ENCODE results near the gene SLC26A9. TPM values are rescaled to one million over a fixed set of nuclear protein-coding genes. Genes with fewer than 3 reads are reported as not detected.

Gene SLC26A9, protein sequence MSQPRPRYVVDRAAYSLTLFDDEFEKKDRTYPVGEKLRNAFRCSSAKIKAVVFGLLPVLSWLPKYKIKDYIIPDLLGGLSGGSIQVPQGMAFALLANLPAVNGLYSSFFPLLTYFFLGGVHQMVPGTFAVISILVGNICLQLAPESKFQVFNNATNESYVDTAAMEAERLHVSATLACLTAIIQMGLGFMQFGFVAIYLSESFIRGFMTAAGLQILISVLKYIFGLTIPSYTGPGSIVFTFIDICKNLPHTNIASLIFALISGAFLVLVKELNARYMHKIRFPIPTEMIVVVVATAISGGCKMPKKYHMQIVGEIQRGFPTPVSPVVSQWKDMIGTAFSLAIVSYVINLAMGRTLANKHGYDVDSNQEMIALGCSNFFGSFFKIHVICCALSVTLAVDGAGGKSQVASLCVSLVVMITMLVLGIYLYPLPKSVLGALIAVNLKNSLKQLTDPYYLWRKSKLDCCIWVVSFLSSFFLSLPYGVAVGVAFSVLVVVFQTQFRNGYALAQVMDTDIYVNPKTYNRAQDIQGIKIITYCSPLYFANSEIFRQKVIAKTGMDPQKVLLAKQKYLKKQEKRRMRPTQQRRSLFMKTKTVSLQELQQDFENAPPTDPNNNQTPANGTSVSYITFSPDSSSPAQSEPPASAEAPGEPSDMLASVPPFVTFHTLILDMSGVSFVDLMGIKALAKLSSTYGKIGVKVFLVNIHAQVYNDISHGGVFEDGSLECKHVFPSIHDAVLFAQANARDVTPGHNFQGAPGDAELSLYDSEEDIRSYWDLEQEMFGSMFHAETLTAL
- total RNA-seq (not detected in 2 replicates), polyA plus RNA-seq (not detected in 2 replicates), polyA minus RNA-seq (not detected in 2 replicates)
- not detected for total RNA-seq (2013)

DNA sequence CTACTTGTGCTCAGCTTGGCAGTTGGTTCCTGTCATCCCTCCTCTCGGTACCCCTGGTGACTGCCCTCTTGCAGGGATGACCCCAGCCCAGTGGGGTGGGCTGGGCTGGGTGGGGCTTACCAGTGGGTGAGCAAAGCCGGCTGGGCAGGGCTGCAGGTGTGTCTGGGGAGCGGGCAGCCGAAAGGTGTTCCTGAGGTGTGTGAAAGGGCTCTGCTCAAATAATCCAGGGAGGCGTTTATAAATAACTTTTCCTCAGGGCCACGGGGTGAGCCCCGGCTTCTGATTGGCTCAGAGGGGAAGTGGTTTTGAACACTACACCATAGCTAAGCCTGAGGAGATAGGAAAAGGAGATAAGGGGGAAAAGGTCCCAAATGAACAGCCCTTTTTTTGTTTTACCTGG is at the start of gene SLC26A9:
TSS of gene SLC26A9 (minus strand) at position 212 of the 400 bp plus-strand sequence. CDS start 7,636 bp downstream, outside the sequence.
- no peak within 1 kb of the TSS for H3K4me3 Mint-ChIP-seq
- H2AFZ ChIP-seq (ENCODE audit: insufficient read depth, low read depth, low read length, poor library complexity, severe bottlenecking), result no peak within 1 kb of the TSS
- no peak within 1 kb of the TSS for H3K4me2 ChIP-seq (replicated peaks; ENCODE audit: low read depth, low read length, poor library complexity, severe bottlenecking)
- ChIA-PET POLR2A (no interaction called here), CTCF (interaction anchor here (0.6 to 1.8 kb wide), 4 partner anchors 23 to 457 kb away, joined by 3 to 6 read pairs (median 4); no protein-coding TSS in a partner anchor)
- H3K4me1 Mint-ChIP-seq, result no peaks in the 10 kb centered on the region
- ATAC-seq (ENCODE audit: low read depth), result no peak
- H3K9me3 Mint-ChIP-seq (ENCODE audit: insufficient read depth), result no peaks in the 10 kb centered on the region
- intact Hi-C loops (cut with micrococcal nuclease), result no loop called here
- H3K27me3 ChIP-seq (replicated peaks in 1 of 4; ENCODE audit: control extremely low read depth in 1 of 4, control insufficient read depth in 3 of 4, insufficient read depth in 4 of 4, low read length in 3 of 4), result peaks cover 0 to 10% (median 0%) of the 10 kb centered on the region in 4 experiments
- peaks cover 50% of the 10 kb centered on the region for H3K27me3 Mint-ChIP-seq
- H3K9me3 ChIP-seq (ENCODE audit: control extremely low read depth in 1 of 3, control insufficient read depth in 2 of 3, insufficient read depth in 1 of 3, low read length in 2 of 3), result no peaks in the 10 kb centered on the region
- DNase-seq, result no peak
- no peaks in the 10 kb centered on the region for H3K79me2 ChIP-seq (ENCODE audit: control insufficient read depth, insufficient read depth, low read length)
- 56% methylated on average over 5 of the region's 7 CpGs for WGBS (ENCODE audit: insufficient coverage)
- no peak within 1 kb of the TSS for H3K27ac Mint-ChIP-seq
- H3K27ac ChIP-seq (ENCODE audit: low read length in 2 of 2), result no peak within 1 kb of the TSS
- TF ChIP-seq EZH2 (IDR thresholded peaks at IDR 0.05; ENCODE audit: borderline replicate concordance, insufficient read depth, low read depth, low read length, poor library complexity, severe bottlenecking), result no peak
- TF ChIP-seq, protein P1, sequence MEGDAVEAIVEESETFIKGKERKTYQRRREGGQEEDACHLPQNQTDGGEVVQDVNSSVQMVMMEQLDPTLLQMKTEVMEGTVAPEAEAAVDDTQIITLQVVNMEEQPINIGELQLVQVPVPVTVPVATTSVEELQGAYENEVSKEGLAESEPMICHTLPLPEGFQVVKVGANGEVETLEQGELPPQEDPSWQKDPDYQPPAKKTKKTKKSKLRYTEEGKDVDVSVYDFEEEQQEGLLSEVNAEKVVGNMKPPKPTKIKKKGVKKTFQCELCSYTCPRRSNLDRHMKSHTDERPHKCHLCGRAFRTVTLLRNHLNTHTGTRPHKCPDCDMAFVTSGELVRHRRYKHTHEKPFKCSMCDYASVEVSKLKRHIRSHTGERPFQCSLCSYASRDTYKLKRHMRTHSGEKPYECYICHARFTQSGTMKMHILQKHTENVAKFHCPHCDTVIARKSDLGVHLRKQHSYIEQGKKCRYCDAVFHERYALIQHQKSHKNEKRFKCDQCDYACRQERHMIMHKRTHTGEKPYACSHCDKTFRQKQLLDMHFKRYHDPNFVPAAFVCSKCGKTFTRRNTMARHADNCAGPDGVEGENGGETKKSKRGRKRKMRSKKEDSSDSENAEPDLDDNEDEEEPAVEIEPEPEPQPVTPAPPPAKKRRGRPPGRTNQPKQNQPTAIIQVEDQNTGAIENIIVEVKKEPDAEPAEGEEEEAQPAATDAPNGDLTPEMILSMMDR (IDR thresholded peaks at IDR 0.05), result no peak
- H3K4me1 ChIP-seq (ENCODE audit: control insufficient read depth in 2 of 2, insufficient read depth in 2 of 2, low read length in 2 of 2), result no peaks in the 10 kb centered on the region
- H3K9ac ChIP-seq (ENCODE audit: low read length), result no peak within 1 kb of the TSS
- H3K4me3 ChIP-seq (ENCODE audit: control extremely low read depth in 1 of 5, extremely low read depth in 1 of 5, insufficient read depth in 1 of 5, low read depth in 2 of 5, low read length in 4 of 5), result no peak within 1 kb of the TSS
- no peaks in the 10 kb centered on the region for H4K20me1 ChIP-seq (ENCODE audit: control insufficient read depth, insufficient read depth, low read length, poor library complexity, severe bottlenecking)
- no peaks in the 10 kb centered on the region for H3K36me3 ChIP-seq (replicated peaks in 1 of 2; ENCODE audit: control extremely low read depth in 1 of 2, control insufficient read depth in 1 of 2, extremely low read depth in 1 of 2, insufficient read depth in 2 of 2, low read length in 1 of 2)
